ENCODE measurements around the gene TRIAP1.

GRCh38 chr12:120422892-120423456 lies 23.2 kb downstream of the TRIAP1 start:
- TF ChIP-seq CTCF (IDR thresholded peaks at IDR 0.05): no peak
- no peak for TF ChIP-seq POLR2AphosphoS5 (IDR thresholded peaks at IDR 0.05; ENCODE audit: low read depth, low read length)

All from Panc1 (cell line).